NCI-H526 (cell line): ENCODE measurements around the gene NRG3.

Source experiments
- DNase-seq, 2 experiments: peaks; one replicate each; lab custom pipeline; 2025; lab: John Stamatoyannopoulos, UW

NRG3 gene

DNA sequence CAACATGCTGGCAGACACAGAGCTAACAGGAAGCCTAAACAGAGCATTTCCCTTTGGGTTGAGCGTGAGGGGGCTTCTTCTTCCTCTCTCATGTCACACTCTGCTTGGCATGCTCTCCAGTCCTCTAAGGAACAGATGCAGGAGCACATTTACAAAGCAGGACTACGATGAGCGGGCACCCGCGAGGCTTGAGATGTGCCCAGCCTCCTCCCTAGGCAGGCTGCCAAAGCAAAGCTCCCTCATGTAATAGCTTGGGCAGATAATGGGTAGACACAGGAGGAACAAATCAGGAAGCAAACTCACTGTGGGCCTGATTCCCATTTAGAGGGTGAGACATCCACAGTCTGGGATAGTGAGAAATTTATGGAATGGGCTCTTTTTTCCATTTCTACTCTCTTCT lies 519.1 kb downstream of the NRG3 start:
- DNase-seq: no peak

DNA sequence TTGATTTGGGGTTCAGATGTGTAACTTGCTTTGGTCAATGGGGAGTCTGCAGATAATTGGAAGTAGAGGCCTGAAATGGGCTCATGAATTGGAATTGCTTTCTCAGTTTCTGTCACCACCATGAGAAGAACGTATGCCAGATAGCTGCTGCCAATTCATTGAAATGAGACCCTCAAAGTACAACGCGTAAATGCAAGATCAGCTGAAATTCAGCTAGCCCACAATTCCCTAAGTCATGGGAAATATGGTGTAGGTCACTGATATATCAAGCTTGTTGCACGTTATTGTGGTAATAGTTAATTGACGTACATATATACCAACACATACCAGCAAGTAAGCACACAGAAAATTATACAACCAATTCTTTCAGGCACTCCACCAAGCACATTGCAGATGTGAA lies 520.0 kb downstream of the NRG3 start:
- no peak for DNase-seq

DNA sequence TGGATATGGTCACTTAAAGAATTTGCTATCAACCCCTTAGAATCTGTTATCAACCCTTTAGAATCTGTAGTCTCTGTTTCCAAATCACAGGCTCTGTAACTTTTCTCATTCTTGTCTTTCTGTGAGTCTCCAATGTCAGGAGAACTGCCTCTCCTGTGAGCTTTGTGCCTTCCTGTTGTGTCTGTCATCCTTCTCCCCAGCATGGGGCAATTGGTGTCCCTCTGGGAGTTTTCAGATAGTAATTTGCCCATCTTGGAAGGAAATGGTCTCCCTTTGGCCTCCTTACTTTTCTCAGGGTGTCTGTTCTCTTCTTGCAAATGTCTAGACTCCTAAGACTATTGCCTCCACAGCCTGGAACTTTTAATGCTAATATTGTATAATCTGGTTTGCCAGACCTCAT lies 521.9 kb downstream of the NRG3 start:
- DNase-seq: no peak

- DNase-seq: no peak
Measured at GRCh38 chr10:82397854-82398253, 522.9 kb downstream of the NRG3 start.

DNA sequence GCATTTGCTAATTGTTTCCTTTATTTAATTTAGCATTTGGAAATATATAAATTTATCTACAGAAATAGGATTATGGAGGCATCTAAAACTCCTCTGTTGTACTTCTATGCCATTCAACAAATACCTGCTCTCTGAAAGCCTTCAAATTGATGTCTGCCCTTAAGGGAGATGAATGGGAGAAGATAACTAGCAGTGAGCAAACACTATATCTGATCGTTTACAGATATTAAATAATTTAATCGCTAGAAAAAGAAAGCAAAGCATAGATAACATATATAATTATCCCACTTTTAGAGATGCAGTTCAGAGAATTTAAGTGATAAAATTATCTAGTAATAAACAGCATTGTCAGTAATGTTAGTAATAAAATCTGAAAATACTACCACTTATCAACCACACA lies 524.9 kb downstream of the NRG3 start:
- DNase-seq: no peak

- no peak for DNase-seq
Measured at GRCh38 chr10:82400841-82401240, 525.8 kb downstream of the NRG3 start.

- no peak for DNase-seq
Measured at GRCh38 chr10:82402906-82403401, 528.0 kb downstream of the NRG3 start.

DNA sequence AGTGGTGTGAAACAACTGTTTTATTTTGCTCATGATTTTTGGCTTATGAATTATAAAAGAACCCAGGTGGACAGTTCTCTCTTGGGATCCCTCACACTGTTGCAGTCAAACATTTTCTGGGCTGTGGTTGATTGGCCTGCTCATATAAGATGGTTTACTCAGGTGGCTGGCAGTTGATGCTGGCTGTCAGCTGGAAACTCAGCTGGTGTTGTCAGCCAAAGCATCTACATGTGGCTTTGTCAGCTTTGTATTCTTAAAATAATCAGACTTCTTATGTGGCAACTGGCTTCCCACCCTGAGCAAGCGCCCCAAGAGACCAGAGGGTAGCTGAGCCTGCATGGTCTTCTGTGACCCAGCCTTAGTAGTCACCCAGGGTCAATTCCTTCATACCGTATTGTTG lies 534.7 kb downstream of the NRG3 start:
- DNase-seq: no peak

GRCh38 chr10:82411416-82411815 lies 536.4 kb downstream of the NRG3 start:
- DNase-seq: no peak

- DNase-seq: no peak
Measured at GRCh38 chr10:82420001-82420400, 545.0 kb downstream of the NRG3 start.

DNA sequence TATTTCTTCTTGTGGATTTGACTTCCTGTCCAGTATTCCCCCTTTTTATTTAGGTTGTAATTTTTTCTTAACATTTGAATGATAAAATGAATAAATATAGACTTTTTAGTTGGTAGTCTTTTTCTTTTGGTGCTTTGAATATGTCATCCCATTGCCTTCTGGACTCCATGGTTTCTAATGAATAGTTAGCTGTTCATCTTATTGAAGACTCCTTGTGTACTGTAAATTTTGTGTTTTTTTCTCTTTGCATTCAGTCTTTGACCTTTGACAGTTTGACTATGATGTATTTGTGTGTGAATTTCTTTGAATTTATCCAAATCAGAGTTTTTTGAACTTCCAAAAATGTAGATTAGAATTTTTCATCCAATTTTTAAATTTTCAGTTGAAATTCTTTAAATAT lies 554.3 kb downstream of the NRG3 start:
- DNase-seq: no peak

DNA sequence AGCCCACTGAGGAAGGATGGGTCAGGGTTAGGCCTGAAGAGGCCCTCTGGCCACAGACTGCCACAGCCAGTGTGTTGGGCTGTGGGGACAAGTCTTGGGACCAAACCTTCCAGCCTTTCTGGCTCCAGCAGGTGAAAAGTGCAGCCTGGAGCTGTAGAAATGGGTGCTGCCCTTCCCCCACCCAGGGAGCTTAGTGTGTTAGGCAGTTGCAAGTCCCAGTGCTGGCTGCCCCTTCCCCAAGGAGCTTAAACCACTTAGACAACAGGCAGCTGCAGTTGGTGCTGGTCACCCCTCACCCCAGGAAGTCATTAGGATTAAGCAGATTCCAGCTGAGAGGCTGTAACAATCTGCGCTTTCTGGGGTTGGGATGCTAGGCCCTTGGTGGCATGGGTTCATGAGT lies 563.3 kb downstream of the NRG3 start:
- DNase-seq: no peak

GRCh38 chr10:82440775-82441174 lies 565.8 kb downstream of the NRG3 start:
- no peak for DNase-seq

DNA sequence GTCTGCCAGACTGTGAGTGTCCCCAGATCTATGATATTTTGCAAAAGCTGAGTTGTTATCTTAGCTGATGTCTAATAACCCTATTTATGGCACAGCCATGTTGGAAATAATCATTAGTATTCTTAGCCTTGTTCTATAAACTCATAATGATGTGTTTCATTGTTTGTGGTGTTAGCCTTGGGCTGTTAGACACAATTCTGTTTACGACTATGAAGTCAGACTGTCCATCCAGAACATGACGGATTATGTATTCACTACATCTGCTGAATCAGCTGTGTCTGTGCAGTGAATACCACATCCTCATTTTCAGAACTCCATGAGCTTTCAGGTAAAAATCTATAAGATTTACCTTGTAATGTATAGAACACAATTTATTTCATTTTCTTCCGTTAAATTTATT lies 577.1 kb downstream of the NRG3 start:
- DNase-seq: no peak

- DNase-seq: no peak
Measured at GRCh38 chr10:82452676-82453075, 577.7 kb downstream of the NRG3 start.

GRCh38 chr10:82453678-82454293 lies 578.8 kb downstream of the NRG3 start:
- DNase-seq: no peak

GRCh38 chr10:82462910-82463551 lies 588.0 kb downstream of the NRG3 start:
- DNase-seq: peak; percentile 32 to 69

- DNase-seq: peak; percentile 31 to 39
Measured at GRCh38 chr10:82463614-82464013, 588.6 kb downstream of the NRG3 start.

DNA sequence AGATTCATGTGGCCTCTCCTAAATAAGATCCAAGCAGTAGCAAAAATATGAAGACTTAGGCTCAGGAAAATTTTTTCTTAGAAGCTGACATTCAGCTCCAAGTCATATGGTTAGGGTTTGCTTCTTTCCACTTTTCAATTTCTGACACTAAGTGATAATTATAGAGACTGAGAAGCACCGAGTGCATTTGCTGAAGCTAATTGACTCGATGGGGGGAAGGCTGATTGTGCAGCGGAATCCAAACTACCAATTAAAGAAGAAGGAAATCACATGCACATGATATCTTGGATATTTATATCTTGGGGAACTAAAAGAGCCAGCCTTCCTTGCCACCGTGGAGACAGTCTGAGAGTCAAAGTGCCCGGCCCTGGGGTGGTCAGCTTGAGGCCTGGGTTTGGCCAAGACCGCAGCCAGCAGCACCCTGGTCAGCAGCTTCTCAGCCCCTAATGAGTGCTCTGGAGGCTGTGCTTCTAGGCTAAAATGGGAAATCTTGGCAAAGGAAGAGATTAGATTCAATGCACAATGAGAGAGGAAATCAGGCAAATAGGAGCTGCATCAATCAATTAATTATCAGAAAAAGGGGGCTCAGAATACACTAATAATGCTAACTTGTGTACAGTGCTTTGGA lies 589.3 kb downstream of the NRG3 start:
- no peak for DNase-seq

DNA sequence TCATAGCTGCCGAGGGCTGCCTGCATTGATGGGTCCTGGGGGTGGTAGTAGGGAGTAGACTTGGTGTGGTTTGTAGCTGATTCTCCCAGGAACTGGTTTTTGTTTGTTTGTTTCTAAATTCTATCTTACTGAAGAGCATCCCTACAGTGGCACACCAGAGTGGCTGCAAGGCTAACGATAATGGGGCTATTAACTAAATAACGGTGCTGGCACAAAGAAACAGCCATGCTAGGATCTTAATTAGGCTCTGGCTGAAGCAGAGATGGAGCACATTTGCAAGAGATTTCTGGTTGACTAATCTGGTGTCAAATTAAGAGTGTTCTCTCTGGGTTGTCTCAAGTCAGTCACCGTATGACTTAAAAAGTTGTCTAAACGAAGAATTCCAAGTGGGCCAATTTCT lies 590.0 kb downstream of the NRG3 start:
- no peak for DNase-seq

GRCh38 chr10:82468453-82468852 lies 593.5 kb downstream of the NRG3 start:
- peak in 1 of 2 experiments; percentile 23 for DNase-seq

DNA sequence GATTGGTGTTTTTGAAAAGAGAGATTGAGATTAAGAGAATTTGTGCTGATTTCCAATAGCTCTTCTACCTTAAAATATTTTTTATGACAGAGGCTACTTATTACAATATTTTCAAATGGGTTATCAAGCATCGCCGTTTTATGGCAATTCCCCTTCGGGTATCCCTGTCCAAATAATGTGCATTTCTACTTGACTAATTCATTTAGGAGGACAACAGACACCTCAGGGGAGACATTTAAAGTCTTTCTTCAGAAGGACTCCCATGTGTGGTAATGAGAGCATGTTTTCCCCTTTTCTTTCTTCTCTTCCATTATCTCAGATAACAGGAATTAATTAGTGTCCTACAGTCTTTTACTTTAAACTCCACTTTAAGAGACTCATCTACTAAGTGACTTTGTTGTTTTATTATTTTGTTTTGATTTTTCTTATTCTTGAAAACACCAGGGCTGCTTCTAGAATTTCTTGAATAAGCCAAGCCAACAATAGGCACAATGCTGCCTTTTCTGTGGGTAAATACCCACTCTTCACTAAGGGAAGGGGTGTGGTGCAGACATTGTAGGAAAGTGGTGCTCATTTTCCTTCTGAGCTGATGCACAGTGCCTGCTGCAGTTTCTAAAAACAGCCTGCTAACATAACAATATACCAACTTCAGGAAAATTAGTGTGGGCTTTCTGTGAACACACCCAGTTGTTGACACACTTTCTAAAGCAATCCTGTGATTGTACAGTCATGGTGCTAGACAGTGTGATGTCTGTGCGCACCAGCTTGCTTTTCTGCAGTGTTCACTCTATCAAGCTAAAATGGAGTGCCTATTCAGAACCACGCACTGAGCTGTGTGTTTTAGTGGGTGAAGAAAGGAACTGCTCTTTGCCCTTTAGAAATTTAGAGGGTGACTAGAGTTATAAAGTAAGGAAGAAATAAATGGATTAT lies 597.7 kb downstream of the NRG3 start:
- no peak for DNase-seq
